OCI-LY1 (cell line): ENCODE data around the gene GRIN2A.

ENCODE experiments used
- H2AFZ ChIP-seq: fragments of 200-600 bp; sonication (generic), shearing (Covaris generic); 2 replicates; pipeline ENCODE4 v1.6.0; 2014; ENCODE audit warnings: antibody characterized with exemption, mild to moderate bottlenecking, low read length
- H3F3A ChIP-seq: fragments of 200-600 bp; sonication (generic), shearing (Covaris generic); 2 replicates; pipeline ENCODE4 v1.6.0; 2014; ENCODE audit warnings: mild to moderate bottlenecking, antibody characterized with exemption, low read length, moderate library complexity; ENCODE audit not compliant: insufficient read depth
- H3K27ac ChIP-seq: fragments of 200-600 bp; sonication (generic); 2 replicates; pipeline ENCODE4 v1.5.1; 2014; ENCODE audit warnings: low read length, mixed run types, mild to moderate bottlenecking, low read depth; ENCODE audit not compliant: poor library complexity, severe bottlenecking
- H3K27me3 ChIP-seq: fragments of 200-600 bp; sonication (generic); 2 replicates; pipeline ENCODE4 v1.6.0; 2014; ENCODE audit warnings: antibody characterized with exemption, mild to moderate bottlenecking, low read length, moderate library complexity; ENCODE audit not compliant: insufficient read depth
- H3K36me3 ChIP-seq: fragments of 200-600 bp; sonication (generic); 2 replicates; pipeline ENCODE4 v1.6.1; 2014; ENCODE audit warnings: mild to moderate bottlenecking, antibody characterized with exemption, low read length, moderate library complexity, mixed read lengths; ENCODE audit not compliant: insufficient read depth
- H3K4me1 ChIP-seq: fragments of 200-600 bp; sonication (generic); 2 replicates; pipeline ENCODE4 v1.5.1; 2014; ENCODE audit warnings: mild to moderate bottlenecking, low read length, moderate library complexity; ENCODE audit not compliant: insufficient read depth, severe bottlenecking
- H3K4me2 ChIP-seq: fragments of 200-600 bp; sonication (generic), shearing (Covaris generic); 2 replicates; pipeline ENCODE4 v1.6.1; 2014; ENCODE audit warnings: low read length
- H3K4me3 ChIP-seq: fragments of 200-600 bp; sonication (generic); 2 replicates; pipeline ENCODE4 v1.5.1; 2014; ENCODE audit warnings: low read length, low read depth, mild to moderate bottlenecking, mixed read lengths; ENCODE audit not compliant: poor library complexity, severe bottlenecking
- H3K79me2 ChIP-seq: fragments of 200-600 bp; shearing (Covaris generic); 2 replicates; pipeline ENCODE4 v1.6.1; 2016; ENCODE audit warnings: mixed run types, low read length, mixed read lengths; ENCODE audit not compliant: insufficient read depth
- H3K9ac ChIP-seq: fragments of 200-600 bp; sonication (generic), shearing (Covaris generic); 2 replicates; pipeline ENCODE4 v1.6.1; 2014; ENCODE audit warnings: mild to moderate bottlenecking, low read length, mixed read lengths
- H3K9me2 ChIP-seq: fragments of 200-600 bp; sonication (generic), shearing (Covaris generic); 2 replicates; pipeline ENCODE4 v1.6.1; 2014; ENCODE audit warnings: low read depth, mild to moderate bottlenecking, low read length, mixed read lengths
- H3K9me3 ChIP-seq: fragments of 200-600 bp; shearing (Covaris generic); 2 replicates; pipeline ENCODE4 v1.6.1; 2014; ENCODE audit warnings: low read length, mixed read lengths
- H4K20me1 ChIP-seq: fragments of 200-600 bp; sonication (generic), shearing (Covaris generic); 2 replicates; pipeline ENCODE4 v1.6.0; 2016; ENCODE audit warnings: mild to moderate bottlenecking, low read length; ENCODE audit not compliant: insufficient read depth
- CTCF ChIP-seq: fragments of 200-600 bp; sonication (generic), shearing (Covaris generic); IDR thresholded peaks from 2 replicates; pipeline ENCODE4 v1.5.1; 2017; ENCODE audit warnings: mild to moderate bottlenecking, antibody characterized with exemption, low read length, moderate library complexity, mixed read lengths
- EZH2 ChIP-seq: fragments of 200-600 bp; sonication (generic), shearing (Covaris generic); IDR thresholded peaks from 2 replicates; pipeline ENCODE4 v1.8.0; 2017; ENCODE audit warnings: borderline replicate concordance, mixed run types, mild to moderate bottlenecking, antibody characterized with exemption, low read length, moderate library complexity, mixed read lengths

GRIN2A gene

GRCh38 chr16:9847146-9847545 lies 335.1 kb downstream of the GRIN2A start:
- H3K4me2 ChIP-seq: no peak overlapping the region

DNA sequence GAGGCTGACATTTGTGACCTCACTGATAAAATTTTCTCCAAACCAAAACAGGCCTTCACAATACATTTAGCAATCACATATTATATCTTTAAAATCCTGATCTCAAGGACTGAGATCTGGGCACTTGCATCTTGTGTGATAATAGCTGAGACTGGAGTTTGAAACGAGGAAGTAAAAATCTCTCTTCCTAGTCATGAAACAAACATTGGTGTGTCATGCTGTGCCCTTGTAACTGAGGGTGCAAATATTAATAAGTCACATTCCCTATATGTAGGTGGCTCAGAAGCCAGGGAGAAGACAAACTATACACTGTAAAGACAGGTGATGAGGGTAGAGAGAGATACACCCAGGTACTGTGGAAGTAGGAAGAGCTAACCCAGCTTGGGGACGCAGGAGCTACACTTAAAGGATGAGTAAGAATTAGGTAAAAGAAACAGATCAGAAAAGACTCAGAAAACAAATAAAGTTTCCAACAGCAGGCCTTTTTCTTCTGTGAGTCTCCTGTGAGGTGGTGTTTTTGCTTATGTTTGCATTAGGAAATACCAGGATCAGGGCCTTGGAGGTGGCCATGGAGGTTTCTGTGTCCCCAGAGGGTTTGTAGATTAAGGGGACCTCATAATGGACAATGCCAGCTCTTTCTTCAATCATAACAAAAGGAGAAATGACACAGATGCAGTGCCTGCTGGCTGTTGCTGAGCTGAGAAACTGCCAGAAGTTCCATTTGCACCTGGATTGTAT lies 335.7 kb downstream of the GRIN2A start:
- TF ChIP-seq EZH2 (no peak), CTCF (no peak)
- Histone ChIP-seq H3K36me3 (no peaks in the 10 kb centered on the region), H2AFZ (no peak overlapping the region)

More at GRCh38 chr16:9847146-9847545, 335.1 kb downstream of the GRIN2A start:
- no peaks in the 10 kb centered on the region for H3K9me2 ChIP-seq
- no peaks in the 10 kb centered on the region for H3K9me3 ChIP-seq
- TF ChIP-seq EZH2: no peak
- no peak for TF ChIP-seq CTCF
- no peaks in the 10 kb centered on the region for H3K36me3 ChIP-seq
- H3K9ac ChIP-seq: no peak overlapping the region
- H3K27ac ChIP-seq: no peak overlapping the region
- no peaks in the 10 kb centered on the region for H3K4me1 ChIP-seq
- no peak overlapping the region for H2AFZ ChIP-seq
- H3K79me2 ChIP-seq: no peaks in the 10 kb centered on the region
- no peaks in the 10 kb centered on the region for H3F3A ChIP-seq
- H3K27me3 ChIP-seq: no peaks in the 10 kb centered on the region
- no peaks in the 10 kb centered on the region for H4K20me1 ChIP-seq
- H3K4me3 ChIP-seq: no peak overlapping the region

GRCh38 chr16:9845661-9846361 lies 336.4 kb downstream of the GRIN2A start:
- Histone ChIP-seq H3K9me2 (no peaks in the 10 kb centered on the region), H2AFZ (no peak overlapping the region), H3K9me3 (no peaks in the 10 kb centered on the region), H3K36me3 (no peaks in the 10 kb centered on the region), H3K4me2 (no peak overlapping the region), H3K4me1 (no peaks in the 10 kb centered on the region), H4K20me1 (no peaks in the 10 kb centered on the region), H3K9ac (no peak overlapping the region), H3F3A (no peaks in the 10 kb centered on the region), H3K79me2 (no peaks in the 10 kb centered on the region), H3K27ac (no peak overlapping the region), H3K4me3 (no peak overlapping the region), H3K27me3 (no peaks in the 10 kb centered on the region)
- no peak for TF ChIP-seq EZH2
- no peak for TF ChIP-seq CTCF

More for the DNA sequence above, 335.7 kb downstream of the GRIN2A start:
- Histone ChIP-seq H3K4me3 (no peak overlapping the region), H3K9me2 (no peaks in the 10 kb centered on the region), H3K79me2 (no peaks in the 10 kb centered on the region), H4K20me1 (no peaks in the 10 kb centered on the region), H3F3A (no peaks in the 10 kb centered on the region), H3K4me2 (no peak overlapping the region), H3K9me3 (no peaks in the 10 kb centered on the region), H3K27me3 (no peaks in the 10 kb centered on the region), H3K4me1 (no peaks in the 10 kb centered on the region), H3K27ac (no peak overlapping the region), H3K9ac (no peak overlapping the region)
